NCI-H748 (cell line): ENCODE data around the gene LAMC2.

Experiments used
- DNase-seq: peaks from one replicate; lab custom pipeline; 2025; ENCODE audit not compliant: unreplicated experiment; lab: John Stamatoyannopoulos, UW

Gene LAMC2

DNA sequence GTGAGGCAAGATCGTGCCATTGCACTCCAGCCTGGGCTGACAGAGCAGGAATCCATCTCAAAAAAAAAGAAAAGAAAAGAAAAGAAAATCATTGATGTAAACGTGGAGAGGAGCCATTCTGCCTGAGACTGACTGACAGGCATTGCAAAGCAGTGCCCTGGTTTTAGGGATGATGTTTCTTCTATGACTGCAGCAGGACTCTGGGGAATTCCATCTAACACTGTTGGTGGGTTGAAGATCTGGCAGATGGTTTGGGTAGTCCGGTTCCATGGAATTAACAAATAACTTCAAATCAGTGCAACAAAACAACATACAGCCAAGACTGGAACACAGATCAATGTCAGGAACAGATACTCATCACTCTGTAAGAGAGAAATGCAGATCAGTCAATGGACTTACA, 17.8 kb upstream of the LAMC2 start:
- no peak for DNase-seq

DNA sequence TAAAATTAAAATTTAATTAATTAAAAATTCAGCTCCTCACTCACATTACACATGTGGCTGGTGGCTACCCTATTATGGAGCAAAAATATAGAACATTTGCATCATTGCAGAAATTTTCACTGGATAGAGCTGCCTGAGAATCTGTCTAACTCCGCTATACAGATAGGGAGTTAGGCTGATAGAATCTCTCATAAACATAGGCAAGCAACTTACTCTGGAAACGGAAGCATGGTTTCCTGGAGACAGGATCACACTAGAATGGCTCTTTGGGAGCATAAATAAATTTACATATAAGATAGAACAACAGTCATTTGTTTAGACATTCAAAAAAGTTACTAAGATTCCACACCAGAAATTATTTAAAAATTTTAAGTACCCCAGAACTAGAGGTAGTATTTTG, 12.2 kb upstream of the LAMC2 start:
- no peak for DNase-seq

DNA sequence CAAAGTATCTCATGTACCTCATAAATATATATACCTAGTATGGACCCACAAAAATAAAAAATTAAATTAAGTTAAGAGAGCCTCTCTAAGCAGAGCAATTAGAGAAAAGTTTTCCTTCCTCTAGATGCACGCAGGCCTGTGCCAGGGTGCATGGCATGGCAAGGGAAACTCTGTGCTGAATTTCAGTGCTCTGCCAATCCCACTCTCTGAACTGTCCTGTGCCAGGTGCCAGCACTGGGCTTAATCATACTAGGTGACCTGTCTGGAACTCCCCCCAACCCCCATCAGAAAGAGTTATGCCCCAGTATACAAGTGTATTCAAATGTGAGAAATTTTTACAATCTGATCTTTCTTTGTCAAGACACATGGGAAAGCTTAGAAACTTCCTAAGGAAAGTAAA, 10.4 kb upstream of the LAMC2 start:
- no peak for DNase-seq

DNA sequence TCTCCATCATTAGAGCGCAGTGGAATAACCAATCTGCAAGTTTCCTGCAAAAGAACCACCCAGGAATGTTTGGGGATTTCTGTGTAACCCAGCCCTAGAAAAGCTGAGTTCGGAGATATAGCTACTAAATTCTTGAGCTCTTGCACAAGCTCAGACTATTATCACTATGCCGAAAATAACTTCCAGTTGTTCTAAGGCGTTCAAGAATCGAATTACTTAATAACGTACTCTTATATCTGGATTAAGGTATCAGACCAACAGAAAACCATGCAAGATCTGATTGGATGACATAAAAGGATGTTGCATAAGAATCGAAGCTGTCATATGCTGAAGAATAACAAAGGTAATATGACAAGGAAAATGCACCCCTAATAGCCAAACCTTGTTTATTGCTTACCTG, 7.5 kb upstream of the LAMC2 start:
- no peak for DNase-seq

DNA sequence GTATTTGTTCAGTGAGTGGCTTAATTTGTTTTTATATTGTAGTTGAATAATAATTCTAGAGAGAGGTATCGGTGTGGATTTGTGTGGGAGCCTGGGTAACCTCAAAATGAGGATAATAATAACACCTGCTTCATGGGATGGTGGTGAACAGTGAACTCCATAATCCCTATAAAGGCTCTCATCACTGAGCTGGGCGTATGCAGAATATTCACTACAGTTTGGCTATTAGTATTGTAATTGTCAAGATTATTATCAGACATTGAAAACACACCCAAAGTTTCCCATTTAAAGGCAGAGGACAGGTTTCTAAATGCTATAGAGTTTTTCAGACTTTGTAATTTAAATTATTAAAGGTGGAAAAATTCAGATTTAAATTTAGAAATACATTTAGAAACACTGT, 7.0 kb upstream of the LAMC2 start:
- no peak for DNase-seq

DNA sequence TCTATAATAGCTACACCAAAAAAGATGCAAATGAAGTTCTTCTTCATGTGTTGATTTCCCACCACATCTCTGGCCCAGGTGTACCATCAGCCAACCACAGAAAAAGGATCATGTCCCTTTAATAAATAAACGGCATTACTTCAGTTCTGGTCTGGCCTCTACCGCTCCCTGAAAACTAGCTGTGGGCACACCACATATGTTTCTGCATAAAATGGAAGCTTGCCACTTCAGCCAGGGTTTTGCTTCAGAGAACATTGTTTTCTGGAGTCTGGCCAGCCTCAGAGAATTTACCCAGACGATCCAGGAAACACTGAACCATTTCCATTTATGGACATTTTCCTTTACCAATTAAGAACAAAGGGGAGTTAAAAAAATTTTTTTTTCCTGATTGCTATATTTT, 5.8 kb upstream of the LAMC2 start:
- no peak for DNase-seq

DNA sequence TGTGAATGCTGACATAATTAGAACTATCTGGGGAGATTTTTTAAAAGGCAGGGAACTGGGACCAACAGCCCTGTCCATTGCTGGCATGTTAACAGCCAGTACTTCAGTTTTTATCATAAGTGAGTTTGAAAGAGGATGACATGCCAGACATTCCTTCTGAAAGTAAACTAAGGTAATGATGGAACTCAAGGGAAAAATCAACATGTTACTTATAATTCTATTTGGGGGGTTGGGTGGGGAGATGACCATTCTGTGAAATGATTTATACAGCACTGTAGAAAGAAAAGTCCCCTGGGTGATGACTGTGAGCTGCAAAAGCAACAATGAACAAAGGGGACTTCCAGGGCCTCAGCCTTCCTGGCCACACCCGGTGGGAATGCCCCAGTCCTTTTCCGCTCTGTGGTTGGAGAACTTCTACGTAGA, 5.4 kb upstream of the LAMC2 start:
- no peak for DNase-seq

DNA sequence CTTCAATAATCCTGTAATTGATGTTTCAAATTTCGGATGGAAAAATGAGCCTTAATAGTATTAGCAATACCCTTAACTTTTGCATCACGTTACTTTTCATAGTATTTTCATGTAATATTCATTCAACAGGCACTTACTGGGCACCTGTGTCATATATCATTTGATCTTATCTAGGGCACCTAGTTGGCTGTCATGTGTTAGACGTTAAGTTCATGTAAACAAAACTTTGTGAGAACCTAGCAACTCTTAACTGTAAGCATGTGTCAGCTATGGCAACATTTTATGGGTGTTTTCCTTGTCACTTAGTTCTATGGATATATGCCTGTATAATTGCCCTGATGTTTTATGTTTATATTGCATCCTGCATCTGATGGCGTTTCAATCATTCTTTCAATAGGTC, 777 bp downstream of the LAMC2 start:
- DNase-seq, result no peak

DNA sequence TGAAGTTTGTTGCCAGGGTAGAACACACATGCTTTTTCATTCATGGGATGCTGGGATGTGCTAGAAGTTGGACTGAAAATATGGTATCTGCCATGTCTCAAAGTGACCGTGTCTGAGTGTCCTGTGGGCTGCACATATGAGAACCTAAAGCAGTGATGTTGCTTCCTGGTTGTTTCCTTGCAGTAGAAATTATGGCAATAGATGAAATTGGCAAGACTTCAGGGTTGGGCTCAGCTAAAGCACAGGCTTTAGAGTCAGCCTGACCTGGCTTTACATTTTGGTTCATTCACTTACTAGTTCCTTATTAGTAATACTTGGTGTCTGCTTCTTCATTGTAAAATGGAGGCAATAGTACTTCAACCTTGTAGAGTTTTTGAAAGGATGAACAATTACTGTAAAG, 2.2 kb downstream of the LAMC2 start:
- DNase-seq, result no peak

DNA sequence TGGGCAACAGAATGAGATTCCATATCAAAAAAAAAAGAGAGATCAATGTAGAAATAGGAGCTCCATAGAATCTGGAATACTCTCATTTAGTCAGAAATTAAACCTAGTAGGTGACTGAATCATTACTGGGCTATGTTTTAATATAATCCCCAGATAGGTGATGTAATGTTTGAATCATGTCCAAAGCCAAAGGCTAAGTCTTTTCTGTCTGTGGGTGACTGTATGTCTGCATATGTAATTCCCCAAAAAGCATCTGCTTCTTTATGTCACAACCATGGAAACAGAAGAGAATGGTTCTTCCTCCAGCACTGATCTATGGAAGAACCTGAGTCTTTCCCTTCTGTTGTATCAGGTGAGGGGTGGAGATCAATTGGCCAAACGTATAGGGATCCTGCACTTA, 5.8 kb downstream of the LAMC2 start:
- no peak for DNase-seq

DNA sequence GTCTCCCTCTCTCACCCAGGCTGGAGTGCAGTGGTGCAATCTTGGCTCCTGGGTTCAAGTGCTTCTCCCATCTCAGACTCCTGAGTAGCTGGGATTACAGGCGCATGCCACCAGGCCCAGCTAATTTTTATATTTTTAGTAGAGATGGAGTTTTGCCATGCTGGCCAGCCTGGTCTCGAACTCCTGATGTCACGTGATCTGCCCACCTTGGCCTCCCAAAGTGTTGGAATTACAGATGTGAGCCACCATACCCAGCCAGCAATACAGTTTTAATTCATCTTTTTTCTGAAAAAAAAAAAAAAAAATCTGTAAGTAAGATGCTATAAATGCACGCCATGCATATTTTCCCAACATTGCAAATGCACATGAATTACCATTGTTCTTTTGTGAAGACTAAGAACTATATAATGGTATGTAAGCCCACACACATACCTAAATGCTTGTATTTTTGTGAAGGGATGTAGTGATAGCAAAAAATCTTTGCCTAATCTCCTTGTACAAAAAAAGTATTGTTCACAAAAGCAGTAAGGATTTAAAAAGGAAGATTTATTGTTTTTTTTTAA, 8.0 kb downstream of the LAMC2 start:
- no peak for DNase-seq

DNA sequence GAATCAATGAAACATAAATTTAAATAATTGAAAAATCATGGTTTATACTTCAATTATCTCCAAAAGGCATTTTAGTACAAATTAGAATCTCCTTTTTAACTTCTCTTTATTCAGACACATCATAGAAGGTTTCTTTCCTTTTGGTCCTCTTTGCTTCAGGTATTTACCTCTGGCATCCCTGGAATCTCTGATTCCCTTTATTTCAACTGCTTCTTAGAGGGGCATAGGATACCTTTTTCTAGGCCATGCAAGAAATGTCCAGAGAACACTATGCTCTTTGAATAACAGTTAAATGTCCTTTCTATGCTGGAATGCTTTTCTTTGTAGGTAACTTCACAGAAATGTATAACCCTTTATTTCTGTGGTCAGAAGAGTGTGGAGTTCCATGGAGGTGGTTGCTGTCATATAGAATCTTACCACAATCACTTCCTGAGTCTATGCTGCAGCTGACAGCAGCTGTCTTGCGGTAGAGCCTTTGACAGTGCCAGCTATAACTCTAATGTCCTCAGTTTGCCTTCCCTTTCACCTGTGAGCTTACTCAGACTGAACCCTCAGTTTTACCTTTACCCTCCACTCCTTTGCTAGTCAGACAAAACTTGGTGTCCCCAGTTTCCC, 8.6 kb downstream of the LAMC2 start:
- DNase-seq, result no peak

DNA sequence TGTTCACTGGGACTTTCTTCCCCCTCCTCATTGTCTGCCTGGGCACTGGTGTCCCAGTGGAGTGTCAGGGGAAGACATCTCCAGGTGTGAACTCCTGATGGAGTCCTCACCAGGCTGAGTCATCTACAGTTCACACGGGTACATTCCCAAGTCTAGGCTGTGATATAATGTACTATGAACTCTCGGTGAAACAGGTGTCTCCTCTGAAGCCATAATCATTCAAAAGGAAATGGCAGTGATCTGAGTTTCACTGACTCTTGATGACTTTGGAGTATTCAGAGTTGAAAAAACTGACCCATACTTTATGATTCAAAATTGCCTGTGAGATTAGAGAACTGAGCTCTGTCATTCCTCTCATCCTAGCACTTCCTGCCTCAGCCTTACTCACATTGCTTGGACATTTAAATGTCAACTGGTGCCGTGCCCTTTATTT, 9.1 kb downstream of the LAMC2 start:
- no peak for DNase-seq

DNA sequence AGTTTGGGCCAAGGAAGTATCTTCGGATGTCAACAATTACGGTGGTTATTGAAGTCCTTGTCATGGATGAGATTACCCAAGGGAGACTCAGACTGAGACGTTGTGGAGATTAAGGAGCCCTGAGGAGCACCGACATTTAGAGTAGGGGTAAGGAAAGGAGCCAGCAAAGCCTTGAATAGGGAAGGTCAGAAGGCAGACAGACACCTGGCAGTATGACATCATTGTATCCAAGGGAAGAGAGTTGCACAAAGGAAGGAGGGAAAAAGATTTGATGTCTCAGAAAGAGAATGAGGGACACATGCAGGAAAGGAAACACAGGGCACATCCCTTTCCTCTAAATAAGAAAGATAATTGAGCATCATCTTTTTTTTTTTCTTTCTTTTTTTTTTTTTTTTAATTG, 11.7 kb downstream of the LAMC2 start:
- no peak for DNase-seq

DNA sequence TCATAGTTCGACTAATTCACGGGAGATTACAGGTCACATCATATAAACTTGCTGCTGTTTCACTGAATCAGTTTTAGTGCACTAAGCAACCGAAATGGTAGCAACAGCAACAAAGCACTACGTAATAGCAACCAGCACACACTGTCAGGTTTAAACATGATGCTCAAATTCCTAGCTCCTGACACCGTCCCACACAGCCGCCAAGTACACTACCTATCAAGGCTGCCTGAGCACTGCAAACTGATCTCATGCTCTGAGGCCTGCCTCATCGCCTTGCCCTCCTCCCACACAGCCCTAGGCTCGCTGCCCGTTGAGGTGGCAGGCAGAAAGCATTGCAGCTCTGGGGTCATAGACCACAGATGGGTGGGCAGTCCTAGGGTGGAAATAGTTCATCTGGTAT, 12.4 kb downstream of the LAMC2 start:
- no peak for DNase-seq

DNA sequence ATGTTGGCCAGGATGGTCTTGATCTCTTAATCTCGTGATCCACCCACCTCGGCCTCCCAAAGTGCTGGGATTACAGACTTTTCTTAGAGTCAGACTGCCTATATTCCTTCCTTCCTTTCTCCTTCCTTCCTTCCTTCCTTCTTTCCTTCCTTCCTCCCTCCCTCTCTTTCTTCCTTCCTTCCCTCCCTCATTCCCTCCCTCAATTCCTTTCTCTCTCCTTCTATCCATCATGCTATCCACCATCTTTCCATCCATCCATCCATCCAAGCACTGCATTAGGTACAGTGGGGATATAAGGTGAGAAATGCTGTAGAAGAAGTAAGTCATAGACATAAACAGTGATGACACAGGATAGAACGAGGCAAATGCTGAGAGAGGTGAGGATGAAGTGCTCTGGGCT, 13.2 kb downstream of the LAMC2 start:
- no peak for DNase-seq

DNA sequence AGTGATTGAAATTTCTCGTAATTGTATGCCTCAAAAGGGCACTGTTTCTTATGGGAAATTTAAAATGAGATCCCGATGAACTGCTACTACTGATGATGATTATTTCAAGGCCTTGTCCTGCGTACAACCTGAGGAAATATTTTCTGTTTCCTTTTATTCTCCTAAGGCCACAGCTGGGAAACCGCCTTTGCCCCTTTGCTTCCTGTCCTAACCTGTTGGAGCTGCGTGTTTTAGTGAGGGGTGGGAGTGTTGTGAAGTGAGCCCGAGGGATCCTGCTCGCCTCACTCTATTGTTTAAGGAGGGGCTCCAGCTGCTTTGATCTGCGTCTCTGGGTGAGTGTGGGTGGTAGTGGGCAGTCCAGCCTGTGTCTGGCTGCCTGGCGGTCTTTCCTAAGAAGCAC, 14.4 kb downstream of the LAMC2 start:
- DNase-seq, result no peak

DNA sequence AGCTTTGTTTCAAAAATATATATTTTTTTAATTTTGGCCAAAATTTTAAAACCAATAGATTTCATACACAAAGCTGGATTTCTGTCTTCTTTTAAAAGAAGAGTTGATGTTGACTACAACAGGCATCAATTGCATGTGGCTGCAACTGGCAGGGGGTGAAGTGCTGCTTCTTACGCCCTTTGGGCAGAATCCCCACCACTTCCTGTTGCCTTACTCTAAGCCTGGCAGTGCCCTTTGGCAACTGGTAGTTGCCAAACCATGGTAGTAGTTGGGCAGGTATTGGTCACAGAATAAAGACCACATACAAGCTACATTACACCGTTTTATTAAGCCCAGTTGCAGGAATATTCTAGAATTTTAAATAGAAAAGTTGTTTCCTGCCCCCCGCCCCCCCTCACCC, 17.0 kb downstream of the LAMC2 start:
- DNase-seq, result no peak

DNA sequence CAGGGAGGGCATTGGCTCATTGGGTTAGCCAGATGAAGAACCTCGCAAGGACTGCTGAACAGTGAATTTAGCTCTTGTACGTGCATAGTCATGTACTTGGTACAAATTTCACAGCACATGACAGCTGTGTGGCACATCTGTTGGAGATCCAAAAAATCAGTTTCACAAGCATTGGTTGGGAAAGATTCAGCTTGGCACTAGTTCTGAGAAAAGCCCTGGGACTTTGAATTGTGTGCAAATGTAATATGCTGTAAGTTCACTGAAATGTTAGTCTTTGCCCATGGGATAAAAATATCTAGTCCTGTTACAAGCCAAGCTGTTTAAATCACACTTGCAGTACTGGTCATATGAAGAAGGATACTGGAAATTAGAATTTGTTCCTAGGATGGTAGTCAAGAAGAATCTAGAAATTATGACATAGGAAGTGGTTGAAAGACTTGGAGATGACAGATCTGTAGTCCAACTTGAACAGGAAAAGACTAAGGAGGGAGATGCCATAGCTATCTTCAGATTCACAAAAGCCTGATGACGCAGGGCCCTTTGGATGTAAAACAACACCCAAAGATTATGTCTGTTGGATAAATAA, 19.2 kb downstream of the LAMC2 start:
- DNase-seq, result no peak

DNA sequence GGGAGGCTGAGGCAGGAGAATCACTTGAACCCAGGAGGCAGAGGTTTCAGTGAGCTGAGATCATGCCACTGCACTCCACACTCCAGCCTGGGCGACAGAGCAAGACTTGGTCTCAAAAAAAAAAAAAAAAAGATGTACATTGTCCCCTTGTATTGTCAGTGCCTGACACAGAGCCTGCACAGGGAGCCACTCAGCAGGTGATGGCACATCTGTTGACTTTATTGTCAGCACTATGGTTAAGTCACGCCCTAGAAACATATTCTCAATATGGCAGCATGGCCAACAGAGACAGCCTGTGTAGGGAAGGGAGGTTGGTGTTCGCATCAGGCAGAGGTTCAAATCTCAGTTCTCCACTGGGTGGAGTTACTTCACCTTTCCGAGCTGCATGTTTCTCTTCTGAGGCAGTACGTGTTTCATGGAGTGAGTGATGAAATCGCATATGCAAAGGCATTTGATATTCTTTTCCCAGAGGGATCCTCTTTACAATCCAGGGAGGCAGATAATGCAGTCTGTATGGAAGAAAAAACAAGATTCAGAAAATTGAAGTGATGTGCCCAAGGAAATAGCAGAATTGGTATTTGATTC, 20.6 kb downstream of the LAMC2 start:
- DNase-seq, result peak; percentile 3

DNA sequence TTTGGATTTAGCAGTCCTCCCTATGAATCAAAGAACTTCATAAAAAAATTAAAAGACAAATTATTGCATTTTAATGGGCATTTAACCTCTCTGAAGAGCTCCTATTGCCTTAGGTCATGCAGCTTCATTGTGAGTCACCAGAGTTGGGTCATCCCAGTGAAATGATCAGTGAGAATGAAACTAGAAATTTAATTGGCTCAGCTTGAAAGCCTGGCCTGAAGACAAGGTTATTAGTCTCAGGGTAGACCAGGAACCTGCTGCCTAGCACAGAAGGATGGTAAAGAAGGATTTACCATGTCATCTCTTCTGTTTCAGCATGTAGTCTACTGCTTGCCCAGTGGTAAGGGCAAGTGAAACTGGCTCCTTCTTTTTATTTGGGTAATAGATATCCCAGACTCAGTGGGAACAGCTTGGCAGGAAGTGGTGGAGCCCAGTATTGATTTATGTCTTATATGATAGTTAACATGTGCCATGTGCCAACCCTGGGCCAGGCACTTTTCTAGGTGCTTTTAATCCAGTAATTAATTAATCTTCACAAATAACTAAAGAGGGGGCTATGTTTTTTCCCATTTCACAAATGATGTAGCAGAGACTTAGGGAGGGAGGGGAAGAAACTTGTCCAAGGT, 23.6 kb downstream of the LAMC2 start:
- DNase-seq, result no peak

DNA sequence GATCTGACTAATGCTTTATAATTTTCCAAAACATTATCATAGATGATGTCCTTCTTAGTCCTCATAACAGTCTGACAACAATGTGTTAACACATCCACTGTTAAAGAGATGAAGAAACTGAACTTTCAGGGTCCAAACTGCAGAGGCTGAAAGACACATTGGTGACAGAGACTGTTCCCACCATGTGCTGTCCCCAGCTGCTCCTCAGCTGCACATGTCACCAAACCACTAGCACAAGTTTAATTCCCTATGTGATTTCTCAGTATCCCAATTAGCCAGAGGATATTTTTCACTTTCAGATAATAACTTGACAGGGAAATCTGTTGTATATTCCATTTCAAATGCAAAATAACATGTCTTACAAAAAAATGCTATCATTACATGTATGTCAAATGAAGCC, 24.6 kb downstream of the LAMC2 start:
- DNase-seq, result no peak
